Left hindlimb (tissue), 1 donor: ENCODE data around the gene NEURL2.

Experiments used
- DNase-seq: peaks from one replicate; pipeline ENCODE4 v3.0.0-alpha.2; 2018

Gene NEURL2

DNA sequence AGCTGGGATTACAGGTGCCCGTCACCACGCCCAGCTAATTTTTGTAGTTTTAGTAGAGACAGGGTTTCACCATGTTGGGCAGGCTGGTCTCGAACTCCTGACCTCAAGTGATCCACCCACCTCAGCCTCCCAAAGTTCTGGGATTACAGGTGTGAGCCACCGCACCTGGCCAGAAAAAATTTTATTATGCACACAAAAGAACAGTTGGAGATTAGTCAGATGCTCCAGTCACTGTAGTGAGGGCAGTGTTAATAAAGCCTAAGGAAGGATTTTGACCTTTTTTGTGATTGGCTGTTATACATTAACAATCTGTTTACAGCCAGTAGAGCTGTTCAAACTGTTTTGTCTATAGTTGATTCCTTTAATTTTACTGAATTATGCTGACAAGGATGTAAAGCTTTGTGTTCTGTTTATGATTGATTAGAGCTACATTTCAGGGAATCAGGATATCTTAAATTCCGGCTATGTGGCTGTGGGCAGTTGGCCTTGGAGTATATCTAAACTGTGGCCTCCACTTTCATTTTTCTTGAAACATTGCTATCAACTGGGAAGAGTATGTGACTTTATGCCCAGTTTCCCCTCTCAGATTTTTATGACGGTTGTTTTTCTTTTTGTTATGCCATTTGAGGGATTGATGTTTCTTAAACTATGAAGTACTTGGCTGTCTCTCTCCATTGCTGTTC, 23.7 kb downstream of the NEURL2 start:
- DNase-seq: no peak

DNA sequence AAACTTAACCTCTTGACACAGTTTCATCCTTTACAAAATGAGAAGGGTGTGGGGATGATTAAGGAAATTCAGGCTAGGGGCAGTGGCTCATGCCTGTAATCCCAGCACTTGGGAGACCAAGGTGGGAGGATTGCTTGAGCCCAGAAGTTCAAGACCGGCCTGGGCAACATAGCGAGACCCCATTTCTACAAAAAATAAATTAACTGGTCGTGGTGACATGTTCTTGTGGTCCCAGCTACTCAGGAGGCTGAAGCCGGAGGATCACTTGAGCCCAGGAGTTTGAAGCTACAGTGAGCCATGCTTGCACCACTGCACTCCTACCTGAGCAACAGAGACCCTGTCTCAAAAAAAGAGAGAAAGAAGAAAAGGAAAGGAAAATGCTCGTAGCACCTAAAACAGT, 24.6 kb downstream of the NEURL2 start:
- no peak for DNase-seq

DNA sequence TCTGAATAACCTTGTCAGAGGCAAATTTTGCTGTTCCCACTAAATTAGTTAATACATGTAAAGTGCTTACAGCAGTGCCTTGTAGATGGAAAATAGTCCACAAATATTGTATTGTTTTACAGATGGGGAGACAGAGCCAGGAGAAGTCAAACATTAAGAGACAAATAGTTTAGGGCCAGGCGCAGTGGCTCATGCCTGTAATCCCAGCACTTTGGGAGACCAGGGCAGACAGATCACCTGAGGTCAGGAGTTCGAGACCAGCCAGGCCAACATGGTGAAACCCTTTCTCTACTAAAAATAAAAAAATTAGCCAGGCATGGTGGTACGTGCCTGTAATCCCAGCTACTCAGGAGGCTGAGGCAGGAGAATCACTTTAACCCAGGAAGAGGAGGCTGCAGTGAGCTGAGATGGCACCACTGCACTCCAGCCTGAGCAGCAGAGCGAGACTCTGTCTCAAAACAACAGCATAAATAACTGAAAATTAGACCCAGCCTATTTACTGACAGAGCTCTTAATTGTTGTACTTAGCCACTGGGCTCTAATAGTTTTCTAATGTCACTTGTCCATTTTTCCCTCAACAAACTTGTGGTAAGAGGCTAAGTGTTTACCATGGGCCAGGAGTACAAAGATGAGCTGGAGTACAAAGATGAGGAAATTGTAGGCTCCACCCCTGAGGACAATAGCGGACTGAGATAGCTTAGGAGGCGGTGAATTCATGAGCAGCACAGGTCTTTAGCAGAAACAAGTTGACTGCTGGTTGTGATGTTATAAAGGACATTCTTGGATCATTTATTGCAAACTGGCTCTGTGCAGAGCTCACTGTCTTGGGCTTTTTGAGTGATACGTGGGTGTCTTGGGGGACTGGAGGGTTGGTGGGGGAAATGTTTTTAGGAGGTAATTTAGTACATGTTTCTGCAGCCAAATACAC, 27.2 kb downstream of the NEURL2 start:
- DNase-seq: no peak

DNA sequence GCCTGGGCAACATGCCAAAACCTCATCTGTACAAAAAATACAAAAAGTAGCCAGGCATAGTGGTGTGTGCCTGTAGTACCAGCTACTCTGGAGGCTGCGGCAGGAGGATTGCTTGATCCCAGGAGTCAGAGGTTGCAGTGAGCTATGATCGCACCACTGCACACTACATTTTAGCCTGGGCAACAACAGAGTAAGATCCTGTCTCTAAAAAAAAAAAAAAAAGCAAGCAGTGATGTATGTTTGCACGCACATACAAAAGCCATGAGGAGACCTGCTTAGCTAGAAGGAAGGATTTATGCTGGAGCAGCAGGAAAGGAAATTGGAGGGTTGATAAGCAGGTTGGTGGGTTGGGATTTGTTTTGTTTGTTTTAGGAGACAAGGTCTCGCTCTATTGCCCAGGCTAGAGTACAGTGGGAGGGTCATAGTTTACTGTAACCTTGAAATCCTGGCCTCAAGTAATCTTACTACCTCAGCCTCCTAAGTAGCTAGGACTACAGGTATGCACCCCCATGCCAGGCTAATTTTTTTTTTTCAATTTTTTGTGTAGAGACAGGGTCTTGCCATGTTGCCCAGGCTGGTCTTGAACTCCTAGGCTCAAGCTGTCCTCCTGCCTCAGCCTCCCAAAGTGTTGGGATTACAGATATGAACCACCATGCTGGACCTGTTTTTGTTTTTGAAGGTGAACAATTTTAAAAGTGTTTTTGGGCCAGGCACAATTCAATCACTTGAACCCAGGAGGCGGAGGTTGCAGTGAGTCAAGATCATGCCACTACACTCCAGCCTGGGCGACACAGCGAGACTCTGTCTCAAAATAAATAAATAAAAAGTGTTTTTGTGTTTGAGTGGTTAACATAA, 29.6 kb downstream of the NEURL2 start:
- no peak for DNase-seq

DNA sequence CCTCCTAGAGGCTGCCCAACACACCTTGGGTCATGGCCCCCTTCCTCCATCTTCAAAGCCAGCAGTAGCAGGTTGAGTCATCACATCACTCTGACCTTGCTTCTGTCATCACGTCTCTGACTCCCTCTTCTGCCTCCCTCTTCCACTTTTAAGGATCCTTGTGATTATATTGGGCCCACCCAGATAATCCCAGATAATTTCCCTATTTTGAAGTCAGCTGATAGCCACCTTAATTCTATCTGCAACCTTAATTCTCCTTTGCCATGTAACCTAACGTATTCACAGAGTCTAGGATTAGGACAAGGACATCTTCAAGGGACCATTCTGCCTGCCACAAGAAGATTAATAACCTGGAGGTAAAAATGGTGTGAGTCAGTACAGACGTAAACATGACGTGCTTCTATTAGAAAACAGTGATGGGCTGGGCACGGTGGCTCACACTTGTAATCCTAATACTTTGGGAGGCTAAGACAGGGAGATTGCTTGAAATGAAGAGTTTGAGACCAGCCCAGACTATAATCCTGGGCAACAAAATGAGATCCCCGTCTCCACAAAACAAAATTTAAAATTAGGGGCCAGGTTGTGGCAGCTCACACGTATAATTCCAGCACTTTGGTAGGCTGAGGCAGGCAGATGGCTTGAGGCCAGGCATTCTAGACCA, 30.3 kb downstream of the NEURL2 start:
- DNase-seq: no peak

DNA sequence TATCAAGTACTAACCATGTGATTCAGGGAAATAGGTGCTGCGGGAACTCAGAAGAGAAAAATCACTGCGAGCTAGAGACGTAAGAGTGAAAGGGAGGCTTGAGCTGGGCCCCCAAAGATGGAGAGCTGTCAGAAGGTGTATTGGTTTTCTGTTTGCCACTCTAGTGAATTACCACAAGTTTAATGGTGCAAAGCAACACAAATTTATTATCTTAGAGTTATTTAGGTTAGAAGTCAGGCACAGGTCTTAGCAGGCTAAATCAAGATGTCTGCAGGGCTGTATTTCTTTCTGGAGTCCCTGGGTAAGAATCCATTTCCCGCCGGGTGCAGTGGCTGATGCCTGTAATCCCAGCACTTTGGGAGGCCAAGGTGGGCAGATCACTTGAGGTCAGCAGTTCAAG, 31.1 kb downstream of the NEURL2 start:
- no peak for DNase-seq

DNA sequence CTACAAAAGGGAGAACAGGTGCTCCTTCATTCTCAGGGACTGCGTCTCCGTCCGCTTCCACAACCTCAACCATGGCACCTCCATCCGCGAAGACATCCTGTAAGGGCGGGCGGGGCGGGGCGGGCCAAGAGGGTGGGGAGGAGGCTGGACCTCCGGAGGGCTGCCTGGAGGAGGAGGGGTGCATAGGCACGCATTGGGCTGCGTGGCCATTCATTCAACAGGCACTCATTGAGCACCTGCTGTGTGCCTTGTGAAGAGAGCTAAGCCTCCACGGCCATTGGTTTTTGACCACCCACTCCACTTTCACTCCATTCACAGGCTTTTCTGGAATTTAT, 33.2 kb downstream of the NEURL2 start:
- DNase-seq: no peak

DNA sequence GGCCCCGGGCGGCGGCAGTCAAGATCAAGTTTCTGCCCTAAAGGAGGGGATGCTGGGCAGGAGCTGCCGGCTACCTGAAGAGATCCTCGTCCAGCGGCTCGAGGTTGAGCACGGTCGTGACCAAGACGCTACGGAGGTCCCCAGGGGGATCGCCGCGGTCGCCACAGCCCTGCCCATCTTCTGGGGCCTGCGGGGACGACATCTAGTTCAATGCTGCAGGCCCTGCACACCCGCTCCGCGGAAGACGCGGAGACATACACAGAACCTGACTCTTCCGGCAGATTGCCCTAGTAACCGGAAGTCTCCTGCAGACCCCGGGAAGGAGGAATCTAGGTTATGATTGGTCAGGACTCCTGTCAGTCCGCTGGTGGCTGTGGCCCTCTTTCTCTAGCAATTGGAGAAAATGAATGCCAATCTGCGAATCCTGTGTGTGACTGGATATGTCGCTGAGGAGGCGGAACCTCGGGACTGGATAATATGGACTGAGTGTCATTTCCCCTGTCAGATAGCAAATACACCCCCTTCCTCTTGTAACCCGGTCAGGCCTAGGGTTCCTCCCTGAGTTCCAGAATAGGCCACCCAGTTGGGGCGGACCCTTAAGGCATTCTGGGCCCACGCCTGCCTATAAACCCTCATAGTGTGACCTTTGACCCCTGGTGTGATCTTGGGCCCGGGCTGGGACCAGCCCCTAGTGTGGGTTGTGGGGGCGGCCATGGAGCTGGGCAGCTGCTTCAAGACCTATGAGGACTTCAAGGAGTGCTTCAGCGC, 33.7 kb downstream of the NEURL2 start, which contains the start of the genes ACOT8 and ZSWIM3:
TSS of gene ACOT8 (minus strand) at position 279 of the 768 bp plus-strand sequence. CDS start at position 202, 77 bp downstream.
TSS of gene ZSWIM3 (plus strand) at position 501 of the 768 bp plus-strand sequence. CDS start at position 713, 212 bp downstream.
- peak; percentile 97 for DNase-seq

DNA sequence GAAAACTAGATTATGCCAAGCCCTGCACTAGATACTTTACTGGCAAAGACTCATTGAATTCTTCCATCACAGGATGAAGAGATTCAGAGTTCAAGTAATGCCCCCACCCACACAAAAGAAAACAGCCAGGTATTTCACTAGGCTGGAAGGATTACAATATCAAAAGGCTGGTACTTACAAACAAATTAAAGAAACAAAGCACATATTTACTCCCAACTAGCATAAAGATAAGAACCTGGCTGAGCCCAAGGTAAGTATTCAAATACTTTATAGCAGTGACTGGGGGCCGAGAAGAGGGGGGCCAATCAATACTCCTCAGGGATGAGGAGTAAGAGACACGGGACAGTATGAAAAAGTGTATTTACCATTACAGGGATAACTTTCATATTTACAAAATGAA, 37.5 kb downstream of the NEURL2 start:
- DNase-seq: no peak

DNA sequence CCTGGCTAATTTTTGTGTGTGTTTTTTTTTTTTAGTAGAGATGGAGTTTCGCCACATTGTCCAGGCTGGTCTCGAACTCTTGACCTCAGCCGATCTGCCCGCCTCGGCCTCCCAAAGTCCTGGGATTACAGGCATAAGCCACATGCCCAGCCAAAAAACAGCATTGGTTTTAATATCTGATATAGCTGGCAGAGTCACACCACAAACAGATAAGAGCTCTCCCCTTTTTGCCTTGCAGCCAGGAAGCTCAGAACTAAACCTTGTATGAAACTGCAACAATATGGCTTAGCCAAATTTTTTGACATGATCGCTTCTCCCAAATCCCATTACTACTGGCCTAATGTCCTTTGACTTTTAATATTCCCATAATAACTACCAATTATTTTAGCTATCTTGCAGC, 38.7 kb downstream of the NEURL2 start:
- no peak for DNase-seq

DNA sequence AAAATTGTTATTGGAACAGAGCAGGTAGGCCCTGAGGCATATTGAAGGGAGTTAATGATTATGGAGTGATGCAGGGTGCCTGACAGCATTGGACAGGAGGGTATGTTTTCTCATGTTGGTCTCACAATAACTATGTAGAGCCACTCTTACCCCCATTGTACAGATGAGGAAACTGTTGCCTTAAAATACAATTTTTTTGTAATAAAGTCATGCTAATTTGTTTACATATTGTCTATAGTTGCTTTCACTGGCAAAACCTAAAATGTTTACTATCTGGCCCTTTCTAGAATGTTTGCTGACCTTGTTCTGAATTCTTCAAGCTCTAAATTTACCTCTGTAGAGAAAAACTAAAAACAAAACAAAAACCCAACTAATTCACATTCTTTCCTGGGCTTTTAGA, 39.5 kb downstream of the NEURL2 start:
- no peak for DNase-seq

DNA sequence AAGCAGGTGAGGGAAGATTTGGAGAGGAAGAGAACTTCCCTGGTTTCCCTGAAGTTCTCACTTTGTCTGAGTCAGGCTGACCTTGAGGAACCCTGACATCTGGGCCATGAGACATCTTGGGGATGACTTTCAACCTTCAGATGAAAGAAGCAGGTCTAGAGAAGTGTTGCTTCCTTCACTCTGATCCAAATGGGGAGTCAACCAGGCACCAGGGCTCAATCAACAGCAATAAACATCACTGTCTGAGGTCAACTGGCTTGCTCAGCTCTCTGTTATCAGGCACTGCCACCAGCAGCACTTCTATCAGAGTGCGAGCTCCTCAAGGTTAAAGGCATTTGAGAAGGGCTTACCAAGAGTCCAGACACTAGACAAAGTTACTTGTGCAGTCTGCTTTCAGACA, 40.1 kb downstream of the NEURL2 start:
- DNase-seq: no peak

DNA sequence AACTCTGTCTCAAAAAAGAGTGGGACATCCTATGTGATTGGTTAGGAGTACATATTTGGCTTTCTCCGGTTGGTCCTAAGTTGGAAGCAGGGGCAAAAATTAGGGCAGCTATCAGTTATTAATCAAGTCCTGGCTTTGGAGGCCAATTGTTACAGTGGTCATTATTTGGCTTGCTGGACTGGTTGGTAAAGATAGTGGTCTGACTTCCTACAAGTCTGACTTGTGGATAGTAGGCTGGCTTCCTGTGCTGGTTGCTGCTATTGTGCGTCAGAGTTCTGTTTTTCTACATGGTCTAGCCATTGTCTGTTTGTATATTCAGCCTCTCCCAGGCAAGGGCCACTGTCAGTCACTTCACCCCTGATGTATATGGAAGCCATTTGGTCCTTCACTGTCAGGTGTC, 40.8 kb downstream of the NEURL2 start:
- DNase-seq: no peak

DNA sequence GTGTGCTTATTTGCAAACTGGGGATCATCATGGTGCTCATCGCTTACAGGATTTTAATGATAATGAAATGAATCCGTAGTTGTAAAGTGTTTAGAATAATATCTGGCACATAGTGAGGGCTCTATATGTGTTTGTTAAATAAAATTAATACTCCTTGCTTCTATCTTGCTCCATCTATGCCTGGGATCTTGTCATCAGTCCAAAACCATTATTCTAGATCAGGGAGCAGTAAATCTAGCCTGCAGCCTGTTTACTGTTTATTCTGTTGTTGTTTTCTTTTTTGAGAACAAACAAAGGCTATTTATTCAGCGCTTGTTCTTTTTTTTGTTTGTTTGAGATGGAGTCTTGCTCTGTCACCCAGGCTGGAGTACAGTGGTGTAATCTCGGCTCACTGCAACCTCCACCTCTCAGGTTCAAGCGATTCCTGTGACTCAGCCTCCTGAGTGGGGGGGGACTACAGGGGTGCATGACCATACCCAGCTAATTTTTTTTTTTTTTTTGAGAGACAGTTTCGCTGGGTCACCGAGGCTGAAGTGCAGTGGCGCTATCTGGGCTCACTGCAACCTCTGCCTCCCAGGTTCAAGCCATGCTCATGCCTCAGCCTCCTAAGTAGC, 41.9 kb downstream of the NEURL2 start:
- no peak for DNase-seq

DNA sequence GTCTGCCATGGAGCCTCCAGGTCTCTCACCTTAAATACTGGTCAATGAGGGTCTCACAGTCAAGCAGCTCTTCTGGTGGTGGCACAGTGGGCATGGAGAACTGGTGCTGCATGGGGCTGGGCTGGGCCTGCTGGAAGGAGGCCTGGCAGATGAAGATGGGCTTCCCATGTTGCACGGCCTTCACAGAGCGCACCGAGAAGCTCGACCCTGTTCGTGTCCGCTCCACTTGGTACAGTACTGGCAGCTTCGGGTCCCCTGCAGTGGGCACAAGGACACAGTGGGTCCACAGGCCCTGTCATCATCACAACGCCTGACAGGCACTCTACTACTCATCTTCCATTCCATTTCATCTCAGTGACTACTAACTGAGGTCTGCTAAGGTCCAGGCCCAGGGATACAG, 42.6 kb downstream of the NEURL2 start:
- no peak for DNase-seq

DNA sequence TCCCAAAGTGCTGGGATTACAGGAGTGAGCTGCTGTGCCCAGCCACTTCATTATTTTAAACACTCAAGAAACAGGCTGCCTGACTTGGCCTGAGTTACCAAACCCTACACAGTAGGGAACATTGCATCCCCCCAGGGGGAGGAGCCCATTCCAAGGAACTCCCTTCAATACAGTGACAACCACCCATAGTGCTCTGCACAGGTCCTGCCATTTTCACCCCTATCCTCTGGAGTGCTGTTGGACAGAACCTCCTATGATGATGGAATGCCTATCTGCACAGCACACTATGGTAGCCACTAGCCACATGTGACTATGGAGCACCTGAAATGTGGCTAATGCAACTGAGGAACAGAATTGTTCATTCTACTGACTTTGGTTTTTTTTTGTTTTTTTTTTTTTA, 45.6 kb downstream of the NEURL2 start:
- DNase-seq: no peak

DNA sequence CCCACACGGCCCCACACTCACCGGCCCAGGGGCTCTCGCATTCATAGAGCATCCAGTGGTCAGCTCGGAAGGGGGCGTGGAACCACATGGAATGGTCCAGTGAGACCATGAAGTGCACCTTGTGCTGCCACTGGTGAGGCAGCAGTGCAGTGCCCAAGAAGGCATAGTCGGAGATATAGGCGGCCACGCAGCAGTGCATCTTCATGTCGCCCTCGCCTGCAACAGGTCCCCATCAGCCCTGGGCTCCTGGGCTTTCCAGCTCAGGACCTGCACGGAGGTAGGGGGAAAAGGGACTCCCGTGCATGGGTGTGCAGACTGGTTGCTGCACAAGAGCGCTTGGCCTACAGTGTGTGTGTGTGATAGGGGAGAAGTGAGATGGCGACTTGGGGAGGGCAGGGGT, 47.5 kb downstream of the NEURL2 start:
- DNase-seq: no peak

DNA sequence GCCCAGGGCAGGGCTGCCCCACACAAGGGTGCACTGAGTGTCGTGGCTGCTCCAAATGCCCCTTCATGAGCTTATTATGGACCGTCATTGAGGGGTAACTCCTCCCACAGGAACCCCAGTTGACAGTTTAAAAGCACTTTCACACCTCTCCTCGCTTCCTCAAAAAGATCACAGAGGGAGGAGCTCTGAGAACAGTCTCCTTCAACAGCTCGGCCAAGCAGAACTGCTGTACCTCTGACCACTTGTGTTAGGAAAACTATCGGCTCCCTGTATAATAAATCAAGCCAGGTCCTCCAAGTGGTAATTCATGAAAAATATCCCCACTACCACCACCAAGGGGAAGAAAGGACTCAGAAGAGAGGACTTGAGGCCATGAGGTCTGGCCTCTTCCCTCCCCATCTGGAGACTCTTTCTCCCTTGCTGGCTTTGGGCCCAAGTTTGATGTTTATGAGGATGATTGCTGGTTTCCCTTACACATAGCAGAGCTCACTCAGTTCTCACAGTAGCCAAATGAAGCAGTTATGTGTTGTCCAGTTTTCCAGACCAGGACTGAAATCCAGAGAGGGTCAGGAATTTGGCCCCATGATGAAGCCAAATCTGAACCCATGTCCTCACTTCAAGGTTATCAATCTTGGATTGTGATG, 48.7 kb downstream of the NEURL2 start:
- no peak for DNase-seq

DNA sequence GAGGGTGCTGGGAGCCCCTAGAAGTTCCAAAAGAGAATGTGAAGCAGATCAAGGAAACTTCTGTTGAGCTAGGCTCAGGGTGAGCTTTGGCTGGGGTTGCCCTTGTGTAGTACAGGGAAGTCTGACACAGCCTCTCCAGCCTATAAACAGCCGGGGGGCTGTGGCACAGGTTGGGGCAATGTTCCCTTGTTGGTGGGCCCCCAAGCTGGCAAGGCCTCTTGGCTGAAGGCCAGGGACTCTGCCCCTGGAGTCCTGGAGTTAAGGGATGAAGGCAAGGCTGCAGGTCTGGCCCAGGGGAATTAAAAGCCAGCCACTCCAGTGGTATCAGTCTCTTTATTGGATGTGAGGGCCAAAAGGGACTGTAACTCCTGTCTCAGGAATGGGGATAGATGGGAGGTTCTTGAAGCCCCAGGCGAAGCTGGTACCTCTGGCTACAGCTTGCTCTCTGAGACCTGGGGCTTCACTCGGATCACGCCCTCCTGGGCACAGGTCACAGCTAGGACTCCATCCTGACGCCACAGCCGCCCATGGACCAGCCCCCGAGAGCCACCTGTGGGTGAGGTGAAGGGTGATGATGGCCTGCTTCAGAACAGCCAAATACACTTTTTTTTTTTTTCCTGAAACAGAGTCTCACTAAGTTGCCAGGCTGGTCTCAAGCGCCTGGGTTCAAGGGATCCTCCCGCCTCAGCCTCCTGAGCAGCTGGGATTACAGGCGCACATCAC, 49.4 kb downstream of the NEURL2 start:
- DNase-seq: no peak

DNA sequence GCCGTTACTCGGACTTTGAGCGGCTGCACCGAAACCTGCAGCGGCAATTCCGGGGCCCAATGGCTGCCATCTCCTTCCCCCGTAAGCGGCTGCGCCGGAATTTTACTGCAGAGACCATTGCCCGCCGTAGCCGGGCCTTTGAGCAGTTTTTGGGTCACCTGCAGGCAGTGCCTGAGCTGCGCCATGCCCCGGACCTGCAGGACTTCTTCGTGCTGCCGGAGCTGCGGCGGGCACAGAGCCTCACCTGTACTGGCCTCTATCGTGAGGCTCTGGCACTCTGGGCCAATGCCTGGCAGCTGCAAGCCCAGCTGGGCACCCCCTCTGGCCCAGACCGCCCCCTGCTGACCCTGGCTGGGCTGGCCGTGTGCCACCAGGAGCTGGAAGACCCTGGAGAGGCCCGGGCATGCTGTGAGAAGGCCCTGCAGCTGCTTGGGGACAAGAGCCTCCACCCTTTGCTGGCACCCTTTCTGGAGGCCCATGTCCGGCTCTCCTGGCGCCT, 50.3 kb downstream of the NEURL2 start:
- no peak for DNase-seq
